HG02870 (cell line): ENCODE measurements around the gene C12orf43.
"Not testable (repeated sequence)": the region's sequence is repeated elsewhere in the genome, so short reads cannot be mapped to it uniquely, and the experiment has no call there.

Experiments used
- ATAC-seq: cut with Tn5 transposase; IDR thresholded peaks from one replicate; pipeline ENCODE4 v1.9.1; 2021; ENCODE audit warnings: mild to moderate bottlenecking, moderate library complexity; ENCODE audit not compliant: unreplicated experiment

C12orf43 gene, protein sequence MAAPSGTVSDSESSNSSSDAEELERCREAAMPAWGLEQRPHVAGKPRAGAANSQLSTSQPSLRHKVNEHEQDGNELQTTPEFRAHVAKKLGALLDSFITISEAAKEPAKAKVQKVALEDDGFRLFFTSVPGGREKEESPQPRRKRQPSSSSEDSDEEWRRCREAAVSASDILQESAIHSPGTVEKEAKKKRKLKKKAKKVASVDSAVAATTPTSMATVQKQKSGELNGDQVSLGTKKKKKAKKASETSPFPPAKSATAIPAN

DNA sequence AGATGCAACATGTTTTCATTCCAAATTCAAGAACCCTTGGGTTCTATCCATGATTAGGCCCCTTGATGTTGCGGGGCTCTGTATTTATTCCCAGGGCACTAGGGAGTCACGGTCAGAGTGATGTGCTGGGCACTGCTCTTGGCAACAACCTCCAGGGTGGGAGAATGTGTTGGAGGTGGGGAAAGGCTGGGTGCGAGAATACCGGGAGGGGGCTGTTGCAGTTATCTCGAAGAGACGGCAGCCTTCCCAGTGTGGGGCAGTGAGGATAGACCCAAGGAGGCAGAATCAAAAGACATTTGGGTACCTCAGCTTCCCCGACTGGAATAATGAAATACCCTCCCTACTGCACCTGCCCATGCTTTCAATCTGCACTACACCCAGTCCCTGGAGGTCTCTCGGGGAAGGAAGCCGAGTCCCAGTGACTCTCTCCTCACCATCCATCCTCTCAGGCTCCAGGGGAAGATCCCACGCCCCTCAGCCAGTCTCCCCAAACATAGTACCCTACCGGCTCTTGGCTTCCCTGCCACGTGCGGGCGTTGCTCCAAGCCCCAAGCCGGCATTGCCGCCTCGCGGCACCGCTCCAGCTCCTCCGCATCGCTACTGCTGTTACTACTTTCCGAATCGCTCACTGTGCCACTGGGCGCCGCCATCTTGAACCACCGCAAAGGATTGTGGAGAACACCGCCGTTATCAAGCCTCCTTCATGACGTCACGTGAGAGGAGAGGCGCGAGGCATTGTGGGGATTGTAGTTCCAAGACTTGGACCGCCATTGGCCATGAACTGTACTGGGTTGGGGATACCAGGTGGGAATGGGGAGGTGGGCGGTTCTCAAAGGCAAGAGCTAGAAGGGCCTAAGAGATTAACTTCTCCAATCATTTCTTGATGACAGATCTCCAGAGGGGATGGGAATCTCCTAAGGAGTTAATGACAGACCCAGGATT is at the start of gene C12orf43:
Gene C12orf43 (minus strand): TSS at position 663 of the 942 bp plus-strand sequence. CDS start 13 bp downstream, at position 650.
- ATAC-seq = peak; percentile 98

DNA sequence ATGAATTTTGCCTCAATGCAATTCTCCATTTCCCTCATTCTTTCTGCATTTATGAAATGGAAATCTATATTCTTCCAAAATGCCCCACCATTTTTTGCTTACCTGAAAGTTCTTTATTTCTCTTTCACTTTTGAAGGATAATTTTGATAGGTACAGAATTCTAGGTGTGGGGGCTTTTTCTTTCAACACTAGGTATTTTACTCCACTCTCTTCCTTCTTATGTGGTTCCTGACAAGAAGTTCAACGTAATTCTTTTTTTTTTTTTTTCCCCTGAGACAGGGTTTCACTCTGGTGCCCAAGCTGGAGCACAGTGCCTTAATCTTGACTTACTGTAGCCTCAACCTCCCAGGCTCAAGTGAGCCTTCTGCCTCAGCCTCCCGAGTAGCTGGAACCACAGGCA is 49.1 kb upstream of the C12orf43 start:
- no peak for ATAC-seq

DNA sequence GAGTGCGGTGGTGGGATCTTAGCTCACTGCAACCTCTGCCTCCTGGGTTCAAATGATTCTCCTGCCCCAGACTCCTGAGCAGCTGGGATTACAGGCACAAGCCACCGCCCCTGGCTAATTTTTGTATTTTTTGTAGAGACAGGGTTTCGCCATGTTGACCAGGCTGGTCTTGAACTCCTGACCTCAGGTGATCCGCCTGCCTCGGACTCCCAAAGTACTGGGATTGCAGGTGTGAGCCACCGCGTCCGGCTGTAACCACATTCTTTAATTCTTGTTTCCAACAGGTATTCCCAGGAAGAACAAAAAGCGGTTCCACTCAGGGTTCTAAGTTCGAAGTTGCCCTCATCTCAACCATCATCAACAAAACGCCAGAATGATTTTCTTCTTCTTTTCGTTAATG is 48.3 kb upstream of the C12orf43 start:
- ATAC-seq = not testable (repeated sequence)

DNA sequence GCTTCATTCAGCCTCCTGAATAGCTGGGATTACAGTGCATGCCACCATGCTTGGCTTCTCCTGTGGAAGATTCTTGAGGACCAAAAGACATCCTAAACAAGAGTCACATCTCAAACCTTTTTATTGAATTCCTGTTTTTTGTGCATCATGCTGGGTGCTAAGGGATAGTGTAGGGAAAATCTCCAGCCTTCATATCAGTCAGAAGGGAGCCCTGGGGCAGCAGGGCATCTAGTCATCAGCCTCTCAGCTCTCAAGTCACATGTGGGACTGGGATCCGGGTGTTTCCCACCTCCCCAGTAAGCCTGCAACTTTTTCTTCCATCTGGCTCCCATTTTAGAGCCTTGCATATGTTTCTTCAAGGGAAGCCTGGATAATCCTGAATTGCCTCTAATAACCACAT is 47.8 kb upstream of the C12orf43 start:
- no peak for ATAC-seq

DNA sequence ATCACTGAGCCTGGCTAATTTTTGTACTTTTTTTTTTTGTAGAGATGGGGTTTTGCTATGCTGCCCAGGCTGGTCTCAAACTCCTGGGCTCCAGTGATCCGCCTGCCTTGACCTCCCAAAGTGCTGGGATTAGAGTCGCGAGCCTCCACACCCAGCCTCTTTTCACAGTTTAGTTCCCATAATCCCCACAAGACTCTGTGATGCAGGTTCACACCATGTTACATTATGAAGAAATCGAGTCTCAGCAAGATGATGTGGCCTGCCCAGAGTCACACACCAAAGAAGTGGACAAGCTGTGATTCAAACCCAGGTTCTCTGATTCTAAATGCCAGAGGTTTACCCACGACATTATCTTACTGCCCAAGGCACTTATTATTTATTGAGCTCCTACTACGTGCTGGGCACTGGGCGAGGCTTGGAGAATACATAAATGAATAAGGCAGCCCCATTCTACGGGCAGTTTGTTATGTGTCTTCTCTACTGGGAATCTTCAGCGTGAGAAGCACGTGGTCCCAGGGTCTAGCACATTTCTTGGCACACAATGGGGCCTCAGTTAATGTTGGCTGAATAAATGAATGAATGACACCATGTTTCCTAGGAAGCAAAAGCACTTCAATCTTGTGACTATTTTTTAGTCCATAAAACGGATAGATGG is 46.2 kb upstream of the C12orf43 start:
- no peak for ATAC-seq

DNA sequence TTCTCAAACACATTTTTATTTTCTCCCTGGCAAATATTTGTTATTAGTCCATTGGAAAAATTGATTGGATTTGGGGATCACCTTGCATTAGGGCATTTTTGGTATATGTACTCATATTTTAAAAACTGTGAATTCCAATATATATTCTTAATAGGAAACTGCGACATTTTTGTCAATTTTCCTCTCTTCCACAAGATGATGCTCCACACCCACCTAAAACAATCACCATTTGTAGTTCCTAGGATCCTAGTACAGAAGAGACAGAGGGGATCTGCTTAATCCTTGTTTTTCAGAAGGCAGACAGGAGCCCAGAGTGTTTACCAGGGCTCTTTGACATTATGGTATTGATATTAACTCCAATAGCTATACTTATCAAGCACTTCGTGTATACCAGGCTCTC is 45.5 kb upstream of the C12orf43 start:
- no peak for ATAC-seq

DNA sequence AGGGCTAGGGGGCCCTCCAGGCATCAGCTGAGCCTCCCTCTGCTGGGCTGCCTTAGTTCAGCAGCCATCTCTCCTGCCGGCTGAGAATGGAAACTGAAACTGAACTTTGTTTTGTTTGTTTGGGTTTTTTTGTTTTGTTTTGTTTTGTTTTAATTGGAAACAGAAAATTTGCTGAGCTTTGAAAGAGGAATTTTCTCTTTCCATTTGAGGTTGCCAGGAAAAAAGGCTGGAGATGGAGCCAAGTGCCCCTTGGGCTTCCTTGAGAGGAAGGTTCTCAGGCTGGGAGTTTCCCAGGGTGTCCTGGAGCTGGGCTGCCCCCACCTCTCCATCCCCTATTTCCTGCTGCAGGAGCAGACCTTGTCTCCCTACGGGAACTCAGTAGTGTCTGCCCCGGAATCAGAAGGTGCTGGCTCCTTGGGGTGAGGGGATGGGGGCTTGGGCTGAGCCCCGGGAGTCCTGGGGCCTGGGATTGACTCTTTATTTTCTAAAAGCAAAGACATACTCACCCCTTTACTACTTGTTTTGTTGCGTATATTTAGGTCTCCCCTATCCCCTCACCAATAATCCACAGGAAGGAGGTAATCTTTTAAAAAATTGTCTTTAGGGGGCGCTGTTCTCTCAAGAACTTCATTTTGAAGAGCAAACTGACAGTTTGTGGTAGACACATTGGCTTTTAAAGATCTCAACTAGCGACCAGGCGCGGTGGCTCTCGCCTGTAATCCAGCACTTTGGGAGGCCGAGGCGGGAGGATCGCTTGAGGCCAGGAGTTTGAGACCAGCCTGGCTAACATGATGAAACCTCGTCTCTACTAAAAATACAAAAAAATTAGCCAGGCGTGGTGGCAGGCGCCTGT is 44.1 kb upstream of the C12orf43 start:
- peak; percentile 72 for ATAC-seq

DNA sequence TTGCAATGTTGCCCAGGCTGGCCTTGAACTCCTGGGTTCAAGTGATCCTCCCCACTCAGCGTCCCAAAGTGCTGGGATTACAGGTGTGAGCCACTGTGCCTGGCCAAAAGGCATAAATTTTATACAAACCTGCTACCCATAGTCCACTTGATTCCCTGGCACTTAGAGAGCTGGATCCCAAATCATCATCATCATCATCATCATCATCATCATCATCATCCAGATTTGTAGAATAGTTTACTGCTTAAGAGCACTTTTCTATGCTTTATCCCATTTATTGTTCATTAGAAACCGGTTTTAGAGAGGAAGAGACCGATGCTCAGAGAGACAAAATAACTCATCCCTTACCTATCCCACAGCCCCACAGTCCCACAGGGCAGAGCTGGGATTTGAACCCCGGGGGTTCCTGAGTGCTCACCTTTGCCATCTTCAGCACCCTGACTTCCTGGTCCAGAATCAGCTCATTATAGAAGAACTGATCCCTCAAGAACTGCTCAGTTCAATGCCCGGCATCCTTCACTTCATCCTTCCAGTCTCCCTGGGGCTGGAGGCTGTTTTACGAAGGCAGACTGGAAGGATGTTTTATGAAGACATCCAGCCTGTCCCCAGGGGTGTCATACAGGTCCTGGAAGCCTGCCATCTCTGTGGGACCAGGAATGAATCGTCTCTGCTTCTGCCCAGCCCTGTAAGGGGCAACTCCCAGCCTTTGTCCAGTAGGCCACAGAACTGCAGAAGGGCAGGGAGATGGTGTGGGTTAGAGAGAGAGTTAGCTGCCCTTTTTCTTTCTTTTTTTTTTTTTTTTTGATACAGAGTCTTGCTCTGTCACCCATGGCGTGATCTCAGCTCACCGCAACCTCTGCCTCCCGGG is 43.0 kb upstream of the C12orf43 start:
- ATAC-seq = no peak

DNA sequence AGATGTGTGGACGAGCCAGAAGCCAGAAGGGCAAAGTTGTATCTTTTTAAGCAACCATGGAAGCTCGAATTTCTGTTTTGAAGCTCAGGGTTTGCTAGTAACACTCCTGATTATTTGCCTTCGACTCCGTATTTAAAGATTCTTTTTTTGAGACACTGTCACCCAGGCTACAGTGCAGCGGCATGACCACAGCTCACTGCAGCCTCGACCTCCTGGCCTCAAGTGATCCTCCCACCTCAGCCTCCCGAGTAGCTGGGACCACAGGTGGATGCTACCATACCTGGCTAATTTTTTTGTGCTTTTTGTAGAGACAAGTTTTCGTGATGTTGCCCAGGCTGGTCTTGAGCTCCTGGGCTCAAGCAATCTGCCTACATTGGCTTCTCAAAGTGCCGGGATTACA is 41.5 kb upstream of the C12orf43 start:
- ATAC-seq = no peak

DNA sequence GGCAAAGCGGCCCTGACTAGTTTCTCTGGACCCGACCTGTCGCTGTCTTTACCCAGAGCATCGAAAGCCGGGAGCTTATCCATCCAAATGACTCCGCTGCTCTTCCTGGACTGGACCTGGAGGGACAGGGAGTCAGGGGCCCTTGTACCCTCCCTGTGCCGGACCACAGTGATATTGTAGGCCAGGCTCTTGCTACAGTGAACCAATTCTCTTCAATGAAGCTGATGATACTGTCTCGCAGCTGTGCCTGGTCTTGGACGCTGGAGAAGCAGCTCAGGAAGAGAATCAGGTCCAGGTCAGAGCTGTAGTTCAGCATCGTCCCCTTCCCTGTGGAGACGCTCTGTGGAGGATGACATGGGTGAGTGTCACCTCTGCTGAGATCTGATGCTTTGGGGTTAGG is 37.4 kb upstream of the C12orf43 start:
- ATAC-seq = no peak

DNA sequence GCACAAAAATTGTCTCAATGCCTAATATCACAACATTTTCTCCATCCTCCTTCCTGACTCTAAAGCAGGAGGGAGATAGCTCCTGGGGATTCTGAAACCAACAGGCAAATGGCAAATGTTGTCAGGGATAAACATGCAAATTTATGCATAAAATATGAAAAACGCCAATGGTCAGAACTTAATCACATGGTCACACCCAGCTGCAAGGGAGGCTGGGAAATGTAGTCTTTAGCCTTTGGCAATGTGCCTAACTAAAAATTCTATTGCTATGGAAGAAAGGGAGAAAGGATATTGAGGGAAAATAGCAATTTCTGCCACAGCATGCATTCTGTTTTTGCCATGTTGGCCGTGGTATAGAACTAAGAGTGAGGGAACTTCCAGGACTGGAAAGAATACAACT is 34.4 kb upstream of the C12orf43 start:
- no peak for ATAC-seq

DNA sequence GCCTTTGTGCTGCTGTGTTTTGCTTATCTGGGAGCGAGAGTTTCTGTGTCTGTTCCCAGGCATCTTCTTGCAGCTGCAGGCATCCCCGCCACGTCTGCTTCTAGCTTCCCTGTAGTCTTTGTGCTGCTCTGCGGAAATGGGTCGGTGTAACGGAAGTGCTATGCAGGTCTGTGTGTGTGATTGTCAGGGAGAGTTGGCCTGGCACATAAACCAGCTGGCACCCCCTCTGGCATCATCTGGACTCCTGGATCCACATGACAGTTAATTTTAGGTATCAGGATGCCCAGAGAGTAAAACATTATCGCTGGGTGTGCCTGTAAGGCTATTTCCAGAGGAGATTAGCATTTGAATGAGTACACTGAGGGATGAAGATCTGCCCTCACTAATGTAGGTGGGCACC is 32.2 kb upstream of the C12orf43 start:
- ATAC-seq = no peak

DNA sequence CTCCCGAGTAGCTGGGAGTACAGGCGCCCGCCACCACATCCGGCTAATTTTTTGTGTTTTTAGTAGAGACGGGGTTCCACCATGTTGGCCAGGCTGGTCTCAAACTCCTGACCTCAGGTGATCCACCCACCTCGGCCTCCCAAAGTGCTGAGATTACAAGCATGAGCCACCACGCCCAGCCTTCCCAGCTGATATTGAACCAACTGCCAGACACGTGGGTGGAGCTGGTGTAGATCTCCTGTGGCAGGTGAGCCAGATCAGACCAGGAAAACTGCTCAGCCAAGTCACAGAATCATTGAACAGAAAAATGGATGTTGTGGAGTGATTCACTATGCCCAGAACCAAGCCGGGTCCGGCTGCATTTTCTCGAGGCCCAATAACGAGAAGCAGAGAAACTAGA is 31.1 kb upstream of the C12orf43 start:
- ATAC-seq = not testable (repeated sequence)

DNA sequence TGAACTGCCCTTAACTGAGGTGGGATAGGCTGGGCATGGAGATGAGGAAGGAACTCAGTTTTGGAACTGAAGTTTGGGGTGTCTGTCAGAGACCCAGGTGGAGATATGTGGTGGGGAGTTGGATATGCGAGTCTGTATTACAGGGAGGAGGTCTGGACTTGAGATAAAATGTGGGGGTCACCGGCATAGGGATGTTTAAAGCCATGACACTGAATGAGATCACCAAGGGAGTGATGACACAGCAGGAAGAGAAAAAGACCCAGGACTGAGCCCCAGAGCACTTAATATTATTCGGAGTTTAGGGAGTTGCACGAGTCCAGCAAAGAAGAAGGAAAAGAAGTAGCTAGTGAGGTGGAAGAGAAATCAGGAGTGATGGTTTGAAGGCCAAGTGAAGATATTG is 26.8 kb upstream of the C12orf43 start:
- no peak for ATAC-seq

DNA sequence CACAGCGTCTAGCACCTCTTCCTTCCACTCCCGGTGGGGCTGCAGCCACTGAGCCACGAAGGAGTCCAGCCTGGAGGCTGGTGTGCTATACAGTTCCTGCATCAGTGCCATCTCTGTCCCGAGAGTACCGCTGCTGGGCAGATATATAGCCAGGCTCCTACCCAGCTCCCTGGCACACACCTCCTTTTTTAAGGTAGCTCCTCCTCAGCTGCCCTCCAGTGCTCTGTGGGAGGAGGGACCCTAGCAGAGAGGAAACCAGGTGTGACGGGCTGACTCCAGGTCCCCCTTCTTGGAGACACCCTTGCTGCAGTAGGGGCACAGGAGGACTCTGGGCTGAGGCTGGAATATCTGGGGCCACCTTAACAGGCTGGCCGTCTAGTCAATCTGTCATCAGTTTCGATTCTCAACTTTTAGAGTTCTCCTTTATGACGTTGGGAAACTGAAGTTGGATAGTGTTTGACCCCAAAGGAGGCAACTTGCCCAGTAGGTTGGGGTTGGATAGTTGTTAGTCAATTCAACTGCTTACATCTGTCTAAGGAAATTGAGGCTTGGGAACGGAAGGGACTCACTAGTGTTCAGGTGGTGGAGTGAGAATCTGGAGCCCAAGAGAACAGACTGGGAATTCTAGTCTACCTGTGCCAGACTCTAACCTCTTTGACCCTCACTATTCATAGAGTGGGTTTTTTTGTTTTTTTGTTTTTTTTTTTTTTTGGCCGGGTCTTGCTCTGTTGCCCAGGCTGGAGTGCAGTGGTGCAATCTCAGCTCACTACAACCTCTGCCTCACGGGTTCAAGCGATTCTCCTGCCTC is 22.8 kb upstream of the C12orf43 start, which contains the start of gene OASL:
Gene OASL (minus strand): TSS at position 386 of the 808 bp plus-strand sequence. CDS start 275 bp downstream, at position 111.
- peak; percentile 45 for ATAC-seq

DNA sequence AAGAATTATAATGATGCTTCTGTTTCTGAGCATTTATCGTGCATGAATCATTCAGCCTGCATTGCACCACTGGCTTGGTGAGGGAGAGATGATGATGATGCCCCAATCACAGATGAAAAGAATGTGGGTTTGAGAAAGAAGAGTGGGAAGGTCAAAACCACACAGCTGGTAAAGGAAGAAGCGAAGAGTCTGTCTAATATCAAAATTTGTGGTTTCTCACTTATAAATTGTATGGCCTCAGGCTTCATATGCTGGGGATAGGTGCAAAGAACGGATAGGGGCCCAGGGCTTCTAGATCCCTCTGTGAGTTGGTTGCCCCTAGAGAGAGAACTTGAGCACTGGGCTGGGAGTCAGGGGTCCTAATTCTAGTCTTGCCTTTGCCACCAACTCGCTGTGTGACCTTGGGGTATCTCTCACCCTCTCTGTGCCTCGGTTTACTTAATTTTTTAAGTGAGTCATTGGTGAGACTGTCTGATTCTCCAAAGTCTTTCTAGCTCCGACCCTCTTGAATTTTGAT is 20.6 kb upstream of the C12orf43 start:
- ATAC-seq = no peak

DNA sequence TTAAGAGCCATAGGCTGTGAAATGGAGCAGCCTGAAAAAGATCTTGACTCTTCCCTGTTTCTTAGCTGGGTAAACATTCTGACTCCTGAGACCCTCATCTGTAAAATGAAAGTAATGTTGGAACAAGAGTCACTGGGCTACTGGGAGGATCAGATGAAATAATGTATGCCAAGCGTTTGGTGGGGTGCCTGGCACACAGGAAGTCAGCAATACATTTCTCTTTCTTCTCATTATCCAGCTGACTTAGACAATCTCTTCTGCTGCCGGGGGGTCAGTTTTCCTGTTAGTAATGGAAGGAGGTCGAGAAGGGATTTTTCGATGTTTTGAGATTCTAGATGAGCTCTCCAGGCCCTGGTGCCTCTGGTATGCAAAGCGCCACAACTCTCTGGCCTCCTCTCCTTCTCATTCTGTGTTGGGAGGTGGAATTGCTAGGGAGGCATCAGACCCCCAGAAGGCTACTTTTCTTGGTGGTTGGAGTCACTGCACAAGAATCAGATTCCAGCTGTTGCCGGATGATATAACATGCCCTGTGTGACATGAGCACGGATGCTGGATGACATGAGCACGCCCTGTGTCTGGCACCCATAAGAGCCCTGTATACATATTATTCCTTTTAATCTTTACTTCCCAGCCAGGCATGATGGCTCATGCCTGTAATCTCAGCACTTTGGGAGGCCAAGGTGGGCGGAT is 18.5 kb upstream of the C12orf43 start:
- ATAC-seq = no peak
